Gastrocnemius medialis (tissue), 4 donors: Measurements from ENCODE around the gene GATA1.

Experiments used
- CTCF ChIP-seq, 5 experiments: fragments of 450-650 bp in 3 of 5; fragments of 200-600 bp in 2 of 5; sonication (generic) in 2 of 5; IDR thresholded peaks in 4 of 5; conservative IDR thresholded peaks in 1 of 5; 1 replicate in 4 of 5; 2 replicates in 1 of 5; pipeline ENCODE4 v1.5.1; 2016 to 2019; ENCODE audit warnings: antibody characterized with exemption in 5 of 5, mild to moderate bottlenecking in 3 of 5, moderate library complexity in 3 of 5
- POLR2A ChIP-seq, 2 donors: fragments of 450-650 bp; IDR thresholded peaks; one replicate each; pipeline ENCODE4 v1.6.1; 2017; ENCODE audit warnings: antibody characterized with exemption in 2 of 2, mild to moderate bottlenecking in 2 of 2, moderate library complexity in 2 of 2

GRCh38 chrX:48785186-48785539 lies 1.2 kb upstream of the GATA1 start:
- TF ChIP-seq CTCF (IDR thresholded peaks at IDR 0.05 in 4 of 5, conservative IDR thresholded peaks at IDR 0.05 in 1 of 5) (no peak), POLR2A (IDR thresholded peaks at IDR 0.05) (no peak)
